Transverse colon (tissue), 4 donors: ENCODE results near the gene MTFP1. TPM values are rescaled to one million over a fixed set of nuclear protein-coding genes. Genes with fewer than 3 reads are reported as not detected.
"Not testable (repeated sequence)": the region's sequence is repeated elsewhere in the genome, so short reads cannot be mapped to it uniquely, and the experiment has no call there.

ENCODE experiments used
- DNase-seq: peaks from one replicate; pipeline ENCODE4 v3.0.0-alpha.2; 2019
- H3K27ac ChIP-seq, 4 donors: fragments of 200-600 bp; sonication (generic); 2 replicates each; pipeline ENCODE4 v1.5.1; 2016 to 2018; ENCODE audit warnings: inconsistent platforms in 4 of 4
- H3K27me3 ChIP-seq: fragments of 200-600 bp; sonication (generic); 2 replicates; pipeline ENCODE4 v1.5.1; 2017; ENCODE audit warnings: inconsistent platforms
- H3K36me3 ChIP-seq, 4 donors: fragments of 200-600 bp; sonication (generic); 2 replicates each; pipeline ENCODE4 v1.5.1; 2017 to 2019; ENCODE audit warnings: inconsistent platforms in 4 of 4
- H3K4me1 ChIP-seq, 4 donors: fragments of 200-600 bp; sonication (generic); 2 replicates each; pipeline ENCODE4 v1.5.1; 2017 to 2020; ENCODE audit warnings: inconsistent platforms in 4 of 4
- H3K4me3 ChIP-seq, 4 donors: fragments of 200-600 bp; sonication (generic); 1 replicate in 1 of 4; 2 replicates in 3 of 4; pipeline versions ENCODE4 v1.5.1 to v1.6.1; 2017 to 2019; ENCODE audit warnings: inconsistent platforms in 4 of 4
- H3K9me3 ChIP-seq, 2 donors: fragments of 200-600 bp; sonication (generic); 2 replicates each; pipeline ENCODE4 v1.5.1; 2017 to 2019; ENCODE audit warnings: inconsistent platforms in 2 of 2
- EP300 ChIP-seq: sonication (generic); formaldehyde crosslinking; IDR thresholded peaks from one replicate; pipeline ENCODE4 v1.6.1; 2017; ENCODE audit warnings: antibody characterized with exemption, low read depth
- POLR2A ChIP-seq: fragments of 450-650 bp; IDR thresholded peaks from one replicate; pipeline ENCODE4 v1.6.1; 2016; ENCODE audit warnings: antibody characterized with exemption, mild to moderate bottlenecking, moderate library complexity
- POLR2AphosphoS5 ChIP-seq, 3 donors: sonication (generic); formaldehyde crosslinking; IDR thresholded peaks; one replicate each; pipeline ENCODE4 v1.6.1; 2016; ENCODE audit warnings: antibody characterized with exemption in 3 of 3
- WGBS, 2 donors: methylation state at CpG; one replicate each; pipeline ENCODE4 v1.1.5; 2018; ENCODE audit warnings: low coverage in 1 of 2; 5-methylcytosine and 5-hydroxymethylcytosine counted together
- in situ Hi-C, 4 donors: fragments of 200-750 bp; cut with MboI; loops; one replicate each; pipeline versions ENCODE4 v1.15.0 to v1.15.1; 2017; ENCODE audit warnings: low sequenced_read_pairs in 3 of 4, low pct_ligation_motif_present in 1 of 4, low pct_unique_long_range_greater_than_20kb in 1 of 4
- intact Hi-C: fragments of 100-400 bp; cut with DNase I; formaldehyde crosslinking; loops from one replicate; pipeline ENCODE4 v1.15.1; 2023; ENCODE audit warnings: low total_unique reads
- total RNA-seq, 4 donors: library from RNA; depleted of rRNA; stranded (reverse); fragments of >200 nt; gene quantifications; one replicate each; pipeline ENCODE4 v1.1.0, GENCODE V29; 2016
- TF ChIP-seq, protein P1 (sequence below), 5 experiments: fragments of 200-600 bp in 3 of 5; fragments of 450-650 bp in 2 of 5; sonication (generic) in 3 of 5; IDR thresholded peaks; 1 replicate in 2 of 5; 2 replicates in 3 of 5; pipeline ENCODE4 v1.5.1; 2016 to 2017; ENCODE audit warnings: antibody characterized with exemption in 5 of 5, inconsistent platforms in 3 of 5, mild to moderate bottlenecking in 2 of 5, moderate library complexity in 1 of 5

The MTFP1 gene
- total RNA-seq, 4 donors from 2014 or later = 2.0 to 48.6 (median 21.4) TPM

DNA sequence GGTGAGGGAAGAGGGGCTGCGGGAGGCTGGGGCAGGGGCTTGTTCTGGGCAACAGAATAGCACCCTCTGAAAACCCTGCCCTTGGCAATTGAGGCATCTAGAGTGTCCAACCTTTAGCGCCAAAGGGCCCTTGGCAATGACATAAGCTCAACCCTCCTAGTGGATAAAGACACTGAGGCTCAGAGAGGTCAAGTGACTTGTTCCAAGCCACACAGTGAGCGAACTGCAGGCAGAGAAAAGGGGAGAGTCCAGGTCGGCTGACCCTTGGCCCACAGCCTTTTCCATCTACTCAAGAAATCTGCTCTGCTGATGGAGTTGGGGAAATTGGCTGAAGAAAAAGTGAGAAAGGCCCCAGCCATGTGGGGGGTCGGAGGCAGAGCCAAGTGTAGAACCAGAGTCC is 25.9 kb upstream of the MTFP1 start:
- Histone ChIP-seq H3K9me3 (no peaks in the 10 kb centered on the region), H3K36me3 (no peaks in the 10 kb centered on the region), H3K27me3 (peaks cover 16% of the 10 kb centered on the region), H3K4me1 (peaks cover 3 to 24% (median 17%) of the 10 kb centered on the region in 4 donors), H3K27ac (no peak overlapping the region), H3K4me3 (no peak overlapping the region)
- in situ Hi-C loops = loop anchor here (10.0 to 25.0 kb wide), 4 partner anchors 88 to 287 kb away; partner anchors contain the start of genes CASTOR1 (in 1 of the 4) and OSM (in 1 of the 4)
- intact Hi-C loops = no loop called here
- TF ChIP-seq POLR2A (no peak), POLR2AphosphoS5 (IDR thresholded peaks at IDR 0.05) (no peak)
- 84% methylated on average over 5 of the region's 5 CpGs; no CpG with 5 or more reads in 1 of the 2 donors for WGBS, 2 donors
- no peak for DNase-seq

DNA sequence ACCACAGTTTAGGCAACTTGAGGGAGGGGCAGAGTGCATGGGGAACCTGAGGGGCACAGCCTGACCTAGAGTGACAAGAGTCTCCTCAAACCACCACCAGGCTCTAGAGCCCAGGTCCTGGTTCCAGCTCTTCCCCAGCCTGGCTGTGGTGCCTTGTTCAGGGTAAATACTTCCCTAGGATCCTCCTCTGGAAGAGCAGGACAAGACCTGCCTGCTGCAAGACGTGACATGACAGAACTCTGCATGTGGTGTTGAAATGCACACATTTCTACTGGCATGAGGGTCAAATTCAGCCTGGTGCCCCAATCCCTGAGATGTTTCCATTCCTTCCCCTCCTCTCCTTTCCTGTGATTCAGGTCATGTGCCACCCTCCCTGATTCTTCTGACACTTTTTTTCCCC is 25.4 kb upstream of the MTFP1 start:
- 86 to 100% methylated on average over 1 of the region's 1 CpG for WGBS, 2 donors
- no peaks in the 10 kb centered on the region for H3K9me3 ChIP-seq
- peaks cover 16% of the 10 kb centered on the region for H3K27me3 ChIP-seq
- H3K4me3 ChIP-seq = no peak overlapping the region
- no peak for DNase-seq
- intact Hi-C loops = no loop called here
- in situ Hi-C loops = no loop called here
- no peak overlapping the region for H3K27ac ChIP-seq
- TF ChIP-seq, protein P1, sequence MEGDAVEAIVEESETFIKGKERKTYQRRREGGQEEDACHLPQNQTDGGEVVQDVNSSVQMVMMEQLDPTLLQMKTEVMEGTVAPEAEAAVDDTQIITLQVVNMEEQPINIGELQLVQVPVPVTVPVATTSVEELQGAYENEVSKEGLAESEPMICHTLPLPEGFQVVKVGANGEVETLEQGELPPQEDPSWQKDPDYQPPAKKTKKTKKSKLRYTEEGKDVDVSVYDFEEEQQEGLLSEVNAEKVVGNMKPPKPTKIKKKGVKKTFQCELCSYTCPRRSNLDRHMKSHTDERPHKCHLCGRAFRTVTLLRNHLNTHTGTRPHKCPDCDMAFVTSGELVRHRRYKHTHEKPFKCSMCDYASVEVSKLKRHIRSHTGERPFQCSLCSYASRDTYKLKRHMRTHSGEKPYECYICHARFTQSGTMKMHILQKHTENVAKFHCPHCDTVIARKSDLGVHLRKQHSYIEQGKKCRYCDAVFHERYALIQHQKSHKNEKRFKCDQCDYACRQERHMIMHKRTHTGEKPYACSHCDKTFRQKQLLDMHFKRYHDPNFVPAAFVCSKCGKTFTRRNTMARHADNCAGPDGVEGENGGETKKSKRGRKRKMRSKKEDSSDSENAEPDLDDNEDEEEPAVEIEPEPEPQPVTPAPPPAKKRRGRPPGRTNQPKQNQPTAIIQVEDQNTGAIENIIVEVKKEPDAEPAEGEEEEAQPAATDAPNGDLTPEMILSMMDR (IDR thresholded peaks at IDR 0.05) = no peak
- TF ChIP-seq EP300 (no peak), POLR2A (no peak), POLR2AphosphoS5 (IDR thresholded peaks at IDR 0.05) (no peak)
- H3K36me3 ChIP-seq = no peaks in the 10 kb centered on the region
- peaks cover 3 to 24% (median 17%) of the 10 kb centered on the region in 4 donors for H3K4me1 ChIP-seq

DNA sequence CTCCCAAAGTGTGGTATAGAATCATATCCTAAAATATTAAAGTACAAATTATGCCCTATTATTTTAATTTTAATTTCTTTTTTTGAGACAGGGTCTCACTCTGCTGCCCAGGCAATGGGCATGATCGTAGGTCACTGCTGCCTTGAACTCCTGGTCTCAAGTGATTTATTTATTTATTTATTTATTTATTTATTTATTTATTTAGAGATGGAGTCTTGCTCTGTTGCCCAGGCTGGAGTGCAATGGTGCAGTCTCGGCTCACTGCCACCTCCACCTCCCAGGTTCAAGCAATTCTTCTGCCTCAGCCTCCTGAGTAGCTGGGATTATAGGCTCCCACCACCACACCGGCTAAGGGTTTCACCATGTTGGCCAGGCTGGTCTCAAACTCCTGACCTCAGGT is 24.5 kb upstream of the MTFP1 start:
- intact Hi-C loops, H3K4me3 ChIP-seq, H3K27ac ChIP-seq, in situ Hi-C loops, DNase-seq, H3K9me3 ChIP-seq, H3K36me3 ChIP-seq: not testable (repeated sequence)
- Histone ChIP-seq H3K27me3 (peaks cover 16% of the 10 kb centered on the region), H3K4me1 (peaks cover 3 to 24% (median 17%) of the 10 kb centered on the region in 4 donors)
- WGBS, 2 donors = 97 to 100% methylated on average over 1 to 3 of the region's 3 CpGs

DNA sequence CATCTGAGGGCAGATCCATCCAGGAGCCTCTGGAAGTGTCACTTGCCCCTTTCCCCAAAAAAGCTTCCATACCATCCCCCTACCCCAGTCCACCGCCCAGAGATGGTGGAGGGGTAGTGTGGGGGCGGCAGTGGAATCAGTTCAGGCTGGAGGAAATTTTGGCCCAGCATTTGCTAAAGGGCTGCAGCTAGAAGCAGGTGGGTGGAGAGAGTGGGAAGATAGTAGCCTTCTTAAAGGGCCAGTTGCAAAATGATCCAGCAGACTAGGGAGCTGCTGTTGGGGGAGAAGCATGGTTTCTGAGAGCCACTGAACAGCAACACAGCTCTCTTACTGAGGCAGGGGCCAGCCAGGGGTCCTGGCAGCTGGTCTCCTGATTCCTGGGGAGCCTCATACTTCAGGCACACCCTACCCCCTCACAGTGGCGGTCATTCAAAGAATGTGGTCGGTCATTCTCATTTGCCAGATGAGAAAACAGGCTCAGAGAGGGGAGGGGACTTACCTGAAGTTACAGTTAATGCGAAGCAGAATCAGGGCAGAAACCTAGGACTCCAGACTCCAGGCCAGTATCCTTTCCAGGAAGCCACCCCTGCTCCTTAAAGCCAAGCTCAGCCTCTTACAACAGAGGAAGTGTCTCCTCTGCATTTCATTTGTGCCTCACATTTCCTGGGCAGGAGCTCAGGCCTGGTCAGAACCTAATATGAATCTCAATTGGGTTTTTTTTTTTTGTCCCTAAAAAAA is 23.4 kb upstream of the MTFP1 start:
- no peaks in the 10 kb centered on the region for H3K36me3 ChIP-seq
- peaks cover 0 to 15% (median 7%) of the 10 kb centered on the region in 4 donors for H3K4me1 ChIP-seq
- no peaks in the 10 kb centered on the region for H3K9me3 ChIP-seq
- 71% methylated on average over 5 of the region's 5 CpGs; no CpG with 5 or more reads in 1 of the 2 donors for WGBS, 2 donors
- no peak overlapping the region for H3K4me3 ChIP-seq
- in situ Hi-C loops (no loop called here), intact Hi-C loops (no loop called here)
- TF ChIP-seq, protein P1 (IDR thresholded peaks at IDR 0.05) = no peak
- TF ChIP-seq EP300 (no peak), POLR2AphosphoS5 (IDR thresholded peaks at IDR 0.05) (no peak), POLR2A (no peak)
- DNase-seq = no peak
- H3K27ac ChIP-seq = no peak overlapping the region
- peaks cover 13% of the 10 kb centered on the region for H3K27me3 ChIP-seq

DNA sequence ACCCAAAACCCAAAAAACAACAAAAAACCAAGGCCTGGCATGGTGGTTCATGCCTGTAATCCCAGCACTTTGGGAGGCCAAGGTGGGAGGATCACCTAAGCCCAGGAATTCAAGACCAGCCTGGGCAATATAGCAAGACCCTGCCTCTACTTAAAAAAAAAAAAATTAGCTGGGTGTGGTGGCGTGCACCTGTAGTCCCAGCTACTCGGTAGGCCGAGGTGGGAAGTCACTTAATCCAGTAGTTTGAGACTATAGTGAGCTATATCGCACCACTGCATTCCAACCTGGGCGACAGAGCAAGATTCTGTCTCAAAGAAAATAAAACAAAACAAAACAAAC is 22.8 kb upstream of the MTFP1 start:
- H3K4me3 ChIP-seq, H3K9me3 ChIP-seq, H3K36me3 ChIP-seq, DNase-seq, in situ Hi-C loops, H3K27ac ChIP-seq, intact Hi-C loops, H3K4me1 ChIP-seq, H3K27me3 ChIP-seq: not testable (repeated sequence)
- WGBS, 2 donors = 93 to 97% methylated on average over 5 of the region's 5 CpGs
